Large intestine (tissue), 1 donor: ENCODE data around the gene ZNF280B. TPM values are rescaled to one million over a fixed set of nuclear protein-coding genes. Genes with fewer than 3 reads are reported as not detected.

Source experiments
- polyA plus RNA-seq: library from polyadenylated mRNA; unstranded; fragments of 120-200 nt; gene quantifications from one replicate; pipeline ENCODE4 v1.2.1, GENCODE V29; 2013

ZNF280B gene
- polyA plus RNA-seq, 1 donor: 2.3 TPM

Other genes starting within 250 kb of the ZNF280B start
- not detected for gene ZNF280A, start 11.5 kb upstream of the ZNF280B start, polyA plus RNA-seq
- gene PRAME, start 50.5 kb upstream of the ZNF280B start, polyA plus RNA-seq: not detected
- gene GGTLC2, start 135.9 kb upstream of the ZNF280B start, polyA plus RNA-seq: not detected